Sciatic nerve (tissue), 2 donors: ENCODE results near the gene STARD9. TPM values are rescaled to one million over a fixed set of nuclear protein-coding genes. Genes with fewer than 3 reads are reported as not detected.
"Not testable (repeated sequence)": the region's sequence is repeated elsewhere in the genome, so short reads cannot be mapped to it uniquely, and the experiment has no call there.

Source experiments
- ATAC-seq: fragments of 200-7000 bp; cut with Tn5 transposase; one replicate; pipeline ENCODE4 v1.9.1; 2020; ENCODE audit warnings: mild to moderate bottlenecking, moderate library complexity
- DNase-seq: peaks from one replicate; pipeline ENCODE4 v3.0.0-alpha.2; 2020; ENCODE audit warnings: low spot score
- intact Hi-C: fragments of 100-400 bp; cut with DNase I; formaldehyde crosslinking; loops from one replicate; pipeline ENCODE4 v1.14.2; 2022
- total RNA-seq: library from RNA; stranded (reverse); fragmentation: NEBNext Ultra II Directional; extraction: Animal tissue kit (Norgen Biotek cat#: 25700); gene quantifications from one replicate; pipeline ENCODE4 v1.2.1, GENCODE V29; 2021
- donor health status: DM: no; HTN: no; CAD: no.
- donor health status: DM: no; HTN: no; CAD: no.

The STARD9 gene
- total RNA-seq = 77.3 TPM

DNA sequence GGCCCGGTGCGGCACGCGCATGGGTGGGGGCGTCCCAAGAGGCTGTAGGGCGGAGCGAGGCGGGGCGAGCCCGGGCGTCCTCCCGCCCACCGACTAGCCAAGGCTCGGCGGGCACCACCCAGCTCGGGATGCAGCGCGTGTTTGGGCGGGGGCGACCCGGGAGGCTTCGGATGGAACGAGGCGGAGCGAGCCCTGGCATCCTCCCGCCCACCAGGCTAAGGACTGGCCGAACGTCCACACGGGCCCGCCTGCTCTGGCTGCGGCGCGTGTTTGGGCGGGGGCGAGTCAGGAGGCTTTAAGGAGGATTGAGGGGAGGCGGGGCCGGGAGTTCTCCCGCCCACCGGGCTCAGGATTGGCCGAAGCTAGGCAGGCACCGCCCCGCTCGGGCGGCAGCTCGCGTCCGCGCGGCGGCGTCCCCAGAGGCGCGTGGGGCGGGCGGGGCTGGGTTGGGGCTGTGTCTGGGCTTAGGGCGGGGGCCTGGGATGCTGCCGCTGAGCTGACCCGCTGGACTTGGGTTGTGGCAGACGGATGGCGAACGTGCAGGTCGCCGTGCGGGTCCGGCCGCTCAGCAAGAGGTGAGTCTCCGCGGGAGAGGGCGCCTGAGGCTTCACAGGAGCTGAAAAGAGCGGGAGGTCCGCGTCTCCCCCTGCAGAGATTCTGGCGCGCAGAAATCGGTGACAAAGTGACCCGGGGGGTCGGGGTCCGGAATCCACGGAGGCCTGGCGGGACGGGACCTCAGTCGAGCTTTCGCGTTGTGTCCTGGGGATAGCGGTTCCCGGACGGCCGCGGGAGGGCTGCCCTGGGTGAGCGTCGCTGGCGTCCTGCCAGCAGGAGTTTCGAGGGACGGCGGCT is at the start of gene STARD9:
Gene STARD9 (plus strand): TSS at position 419 of the 852 bp plus-strand sequence. CDS start 110 bp downstream, at position 529.
- DNase-seq = peak; percentile 99
- intact Hi-C loops = no loop called here
- ATAC-seq = peak; percentile 96

DNA sequence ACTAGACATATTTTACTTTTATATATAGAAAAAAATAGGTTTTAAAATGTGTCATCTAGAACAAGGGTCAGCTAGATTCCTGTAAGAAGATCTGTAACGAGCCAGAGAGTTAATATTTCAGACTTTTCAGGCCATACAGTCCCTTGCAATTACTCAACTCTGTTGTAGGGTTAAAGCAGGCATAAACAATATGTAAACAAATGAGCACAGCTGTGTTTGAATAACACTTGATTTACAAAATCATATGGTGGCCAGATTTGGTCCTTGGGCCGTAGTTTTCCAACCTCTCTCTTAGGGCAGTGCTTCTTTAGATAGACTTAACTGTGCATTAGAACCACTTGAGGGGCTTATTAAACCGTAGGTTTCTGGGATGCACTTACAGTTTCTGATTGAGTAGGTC is 46.4 kb upstream of the STARD9 start:
- ATAC-seq = no peak
- DNase-seq = no peak
- intact Hi-C loops = no loop called here

DNA sequence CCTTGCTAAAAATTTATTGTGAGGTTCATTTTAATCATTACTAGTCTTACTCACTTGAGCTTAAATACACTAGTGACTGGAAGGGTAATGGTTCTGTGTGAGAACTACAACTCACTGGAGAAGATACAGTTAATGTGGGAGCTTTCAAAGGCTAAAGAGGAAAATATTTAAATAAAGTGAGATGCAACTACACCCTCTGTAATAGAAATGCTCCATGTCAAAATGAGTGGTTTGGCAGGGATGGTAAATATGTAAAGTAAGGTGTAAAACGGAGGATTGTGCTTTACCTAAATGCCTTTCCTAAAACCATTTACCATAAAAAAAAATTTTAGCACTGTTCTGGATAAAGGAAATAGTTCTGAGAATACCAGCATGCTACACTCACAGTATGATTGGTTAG is 42.2 kb upstream of the STARD9 start:
- ATAC-seq (no peak), DNase-seq (no peak)
- intact Hi-C loops = no loop called here

DNA sequence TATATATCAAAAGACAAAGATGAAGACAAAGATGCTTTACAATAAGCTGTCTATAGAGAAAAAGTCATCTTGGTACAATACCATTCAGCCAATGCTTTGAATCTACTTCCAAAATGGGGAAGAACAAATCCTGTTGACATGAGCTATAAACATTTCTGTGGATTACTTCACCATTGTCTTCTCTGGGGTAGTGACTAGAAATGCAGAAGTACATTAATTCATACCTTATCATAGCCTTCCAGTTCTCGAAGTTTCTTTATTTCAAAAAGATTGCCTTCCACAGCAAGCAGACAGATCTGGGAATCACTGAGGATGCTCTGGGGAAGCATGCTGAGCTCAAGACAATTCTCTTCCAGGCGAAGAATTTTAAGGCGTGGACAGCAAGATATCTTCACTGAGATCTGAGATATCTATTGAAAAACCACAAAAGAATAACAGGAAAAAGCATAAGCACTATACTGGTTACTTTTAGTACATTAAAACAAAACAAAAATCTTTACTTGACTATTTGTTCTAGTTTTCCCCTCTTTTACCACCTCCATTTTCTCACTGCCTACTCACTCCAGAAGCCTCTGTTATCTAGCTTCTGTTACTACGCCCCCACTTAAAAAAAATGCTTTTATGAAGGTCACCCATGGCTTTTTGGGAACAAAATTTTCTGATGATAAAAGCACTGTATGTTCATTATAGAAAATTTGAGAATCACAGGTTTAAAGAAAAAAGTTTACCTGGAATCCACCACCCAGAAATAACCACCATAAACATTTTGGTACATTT is 30.4 kb upstream of the STARD9 start:
- intact Hi-C loops = no loop called here
- no peak for ATAC-seq
- no peak for DNase-seq

DNA sequence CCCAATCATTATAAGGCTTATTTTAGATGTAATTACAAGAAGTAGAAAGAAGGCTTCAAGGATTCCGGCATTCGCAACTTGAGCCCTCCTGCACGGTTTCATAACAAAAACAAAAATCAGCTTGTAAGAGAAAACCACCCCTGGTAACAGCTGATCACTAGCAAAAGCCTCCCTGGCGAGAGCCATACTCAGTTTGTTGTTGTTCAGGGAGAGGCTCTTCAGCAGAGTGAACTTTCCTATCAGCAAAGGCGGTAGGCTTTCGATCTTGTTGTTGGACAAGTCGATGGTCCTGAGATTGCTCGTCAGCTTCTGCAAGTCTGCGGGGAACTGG is 27.5 kb upstream of the STARD9 start:
- no peak for DNase-seq
- intact Hi-C loops = no loop called here
- ATAC-seq = peak; percentile 23

DNA sequence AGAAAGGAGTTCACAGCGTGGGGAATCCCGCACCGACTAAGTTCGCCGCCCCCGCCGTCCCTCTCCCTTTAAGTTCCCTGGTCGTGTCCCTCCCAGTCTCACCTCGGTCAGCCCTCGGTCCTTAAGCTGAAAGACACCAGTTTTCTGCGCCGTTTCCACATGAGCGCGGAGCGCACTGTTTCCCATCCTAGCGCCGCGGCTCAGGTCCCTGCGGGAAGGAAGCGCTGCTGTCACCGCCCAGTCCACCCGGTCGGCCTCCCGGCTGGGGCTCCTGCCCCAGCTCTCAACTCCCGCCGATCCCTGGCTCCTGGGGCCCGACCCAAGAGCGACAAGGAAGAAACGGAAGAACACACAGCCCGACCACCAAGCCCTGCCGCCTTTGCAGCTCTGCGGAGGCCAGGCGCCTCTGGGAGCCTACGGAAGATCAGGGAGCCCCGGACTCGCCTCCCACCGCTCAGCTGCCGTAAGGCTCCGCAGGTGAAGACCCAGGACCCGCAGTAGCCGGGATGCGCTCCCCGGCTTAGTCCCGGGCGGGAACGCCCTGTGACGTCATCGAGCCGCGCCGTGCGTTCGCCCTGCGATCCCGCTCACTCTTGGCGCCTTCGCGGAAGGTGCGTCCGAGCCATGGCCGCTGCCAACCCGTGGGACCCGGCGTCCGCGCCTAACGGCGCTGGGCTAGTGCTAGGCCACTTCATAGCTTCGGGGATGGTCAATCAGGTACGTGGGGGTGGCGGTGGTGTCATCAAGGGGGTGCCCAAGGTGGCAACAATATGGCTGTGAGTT is 27.0 kb upstream of the STARD9 start, which contains the start of the genes HAUS2 and LRRC57:
Gene HAUS2 (plus strand): TSS at position 590 of the 783 bp plus-strand sequence. CDS start 35 bp downstream, at position 625.
Gene LRRC57 (minus strand): TSS at position 545 of the 783 bp plus-strand sequence. CDS start 359 bp downstream, at position 186.
- intact Hi-C loops = no loop called here

DNA sequence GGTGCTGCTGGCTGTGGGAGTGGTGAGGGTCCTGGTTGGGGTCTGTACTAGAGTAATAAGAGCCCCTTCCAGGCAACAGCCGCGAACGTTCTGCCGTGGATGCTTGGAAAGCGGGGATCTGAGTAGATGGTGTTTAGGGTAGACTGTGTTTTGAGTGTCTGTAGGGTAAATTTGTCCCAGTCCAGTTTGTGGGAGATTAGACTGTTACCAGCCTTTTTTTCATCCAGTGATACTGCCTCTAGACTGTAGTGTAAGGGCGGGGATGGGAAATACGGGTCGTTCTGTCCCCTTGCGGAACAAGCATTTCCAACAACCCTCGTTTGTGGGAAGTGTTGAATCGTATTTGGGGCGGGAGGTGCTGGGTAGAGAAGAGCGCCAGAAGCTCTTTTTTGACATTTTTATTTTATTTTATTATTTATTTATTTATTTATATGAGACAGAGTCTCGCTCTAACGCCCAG is 26.3 kb upstream of the STARD9 start:
- no peak for DNase-seq
- intact Hi-C loops = no loop called here
- peak; percentile 55 for ATAC-seq

More for the DNA sequence above, 27.0 kb upstream of the STARD9 start, which contains the start of the genes HAUS2 and LRRC57:
- ATAC-seq (peak; percentile 96), DNase-seq (peak; percentile 93)

DNA sequence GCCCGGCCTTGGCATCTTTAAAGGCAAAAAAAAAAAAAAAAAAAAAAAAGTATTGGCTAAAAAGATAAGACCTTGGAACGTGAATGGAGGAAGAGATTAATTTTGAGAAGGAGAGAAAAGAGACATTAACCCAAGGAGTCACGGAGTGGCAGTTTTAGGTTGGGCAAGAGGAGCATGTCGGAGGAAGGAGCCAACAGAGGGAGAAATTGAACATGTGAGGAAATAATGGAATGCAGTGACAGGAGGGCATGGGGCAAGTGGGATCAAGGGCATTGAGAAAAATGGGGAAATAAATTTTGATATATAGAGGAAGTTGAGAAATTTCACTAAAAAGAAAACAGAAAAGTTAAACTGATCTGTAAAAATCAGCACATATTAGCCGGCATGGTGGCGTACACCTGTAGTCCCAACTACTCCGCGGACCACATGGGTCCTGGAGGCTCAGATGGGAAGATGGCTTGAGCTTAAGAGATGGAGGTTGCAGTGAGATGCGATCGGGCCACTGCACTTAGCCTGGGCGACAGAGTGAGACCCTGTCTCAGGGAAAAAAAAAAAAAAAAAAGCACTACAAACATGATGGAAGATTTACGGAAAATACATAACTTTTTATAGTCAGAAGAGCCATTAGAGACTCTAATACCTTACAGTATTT is 25.5 kb upstream of the STARD9 start:
- intact Hi-C loops = no loop called here
- no peak for ATAC-seq
- no peak for DNase-seq

DNA sequence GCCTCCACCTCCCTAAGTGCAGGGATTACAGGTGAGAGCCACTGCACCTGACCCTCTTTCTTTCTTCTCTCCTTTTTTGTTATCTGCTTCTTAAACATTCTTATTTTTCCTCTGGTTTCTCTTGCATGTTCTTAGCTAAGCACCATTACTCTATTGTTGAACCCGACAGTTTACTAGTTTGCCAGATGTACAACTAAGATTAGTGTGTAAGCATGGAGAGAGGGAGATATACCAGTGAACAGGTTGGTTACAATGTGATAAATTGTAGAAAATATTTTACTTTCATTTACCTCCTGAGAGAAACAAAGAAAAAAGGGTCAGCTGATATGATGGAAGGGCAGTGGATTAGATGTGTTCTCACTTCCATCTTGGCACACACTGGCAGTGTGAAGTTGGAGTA is 21.9 kb upstream of the STARD9 start:
- ATAC-seq (no peak), DNase-seq (no peak)
- intact Hi-C loops = no loop called here

DNA sequence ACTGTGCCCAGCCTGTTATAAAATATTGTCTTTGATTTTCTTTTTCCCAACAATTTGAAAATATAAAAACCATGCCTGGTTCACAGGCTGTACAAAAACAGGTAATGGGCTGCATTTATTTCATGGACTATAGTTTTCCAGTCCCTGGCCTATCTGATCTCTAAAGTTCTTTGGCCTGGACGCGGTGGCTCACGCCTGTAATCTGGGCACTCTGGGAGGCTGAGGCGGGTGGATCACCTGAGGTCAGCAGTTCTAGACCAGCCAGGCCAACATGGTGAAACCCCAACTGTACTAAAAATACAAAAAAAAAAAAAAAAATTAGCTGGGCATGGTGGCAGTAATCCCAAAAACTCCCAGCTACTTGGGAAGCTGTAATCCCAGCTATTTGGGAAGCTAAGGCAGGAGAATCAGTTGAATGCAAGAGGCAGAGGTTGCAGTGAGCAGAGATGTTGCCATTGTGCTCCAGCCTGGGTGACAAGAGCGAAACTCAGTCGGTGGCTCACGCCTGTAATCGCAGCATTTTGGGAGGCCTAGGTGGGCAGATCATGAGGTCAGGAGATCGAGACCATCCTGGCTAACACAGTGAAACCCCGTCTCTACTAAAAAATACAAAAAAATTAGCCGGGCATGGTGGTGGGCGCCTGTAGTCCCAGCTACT is 18.7 kb upstream of the STARD9 start:
- peak; percentile 66 for ATAC-seq
- intact Hi-C loops, DNase-seq: not testable (repeated sequence)

DNA sequence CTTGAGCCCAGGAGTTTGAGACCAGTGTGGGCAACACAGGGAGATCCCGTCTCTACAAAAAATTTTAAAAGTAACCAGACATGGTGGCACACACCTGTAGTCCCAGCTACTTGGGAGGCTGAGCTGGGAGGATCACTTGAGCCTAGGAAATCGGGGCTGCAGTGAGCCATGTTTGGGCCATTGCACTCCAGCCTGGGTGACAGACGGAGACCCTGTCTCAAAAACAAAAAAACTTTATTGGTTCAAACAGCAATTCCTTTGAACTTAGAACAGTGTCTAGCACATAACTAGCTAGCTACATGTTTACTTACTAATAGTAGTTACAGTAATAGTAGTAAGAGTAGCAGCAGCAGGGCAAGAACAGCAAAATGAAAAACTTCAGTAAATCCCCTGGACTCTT is 16.7 kb upstream of the STARD9 start:
- intact Hi-C loops = no loop called here
- DNase-seq = no peak
- ATAC-seq = no peak

DNA sequence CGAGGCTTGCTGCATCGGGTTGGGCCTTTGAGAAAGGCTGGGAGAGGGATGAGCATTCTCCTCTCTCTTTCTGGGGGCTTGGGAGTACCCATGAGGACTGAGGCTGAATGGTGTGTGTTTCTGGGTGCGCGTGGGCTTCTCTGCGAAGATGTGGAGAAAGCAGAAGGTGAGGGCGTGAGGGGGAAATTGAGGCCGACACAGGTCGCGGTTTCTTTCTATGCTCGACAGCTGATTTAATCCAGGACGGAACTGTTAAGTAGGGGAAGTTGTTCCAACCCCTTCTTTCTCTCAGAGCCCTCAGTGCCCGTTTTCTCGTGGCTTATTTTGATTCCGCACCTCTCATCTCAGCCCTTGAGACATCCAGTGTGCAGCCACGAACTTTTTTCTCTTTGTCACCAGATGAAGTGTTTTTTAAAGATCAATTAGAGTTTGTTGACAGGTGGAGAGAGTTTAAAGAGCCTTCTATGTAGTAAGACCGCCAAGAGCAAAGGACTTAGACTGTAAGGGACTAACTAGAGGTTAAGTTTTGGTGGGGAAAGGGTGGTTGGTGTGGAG is 711 bp downstream of the STARD9 start:
- intact Hi-C loops = no loop called here
- ATAC-seq = no peak

DNA sequence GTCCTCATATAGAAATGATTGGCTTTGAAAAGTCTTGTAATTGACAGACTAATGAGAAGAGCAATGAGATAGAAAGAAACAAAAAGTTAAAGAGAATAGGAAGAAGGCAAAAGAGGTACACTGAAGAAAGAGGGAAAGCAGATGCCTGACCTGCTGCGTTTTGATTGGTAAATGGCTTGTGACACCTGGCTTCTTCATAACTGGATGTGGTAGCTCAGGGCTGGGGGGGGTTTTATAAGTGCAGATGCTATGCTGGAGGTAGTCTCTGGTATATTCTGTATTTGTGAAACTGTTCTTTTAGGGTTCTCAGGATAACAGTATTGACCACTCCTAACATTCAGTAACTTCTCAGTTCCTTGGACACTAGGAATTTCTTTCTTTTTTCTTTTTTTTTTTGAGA is 1.4 kb downstream of the STARD9 start:
- intact Hi-C loops = no loop called here
- no peak for ATAC-seq
- DNase-seq = no peak

More for the DNA sequence above, 711 bp downstream of the STARD9 start:
- DNase-seq = no peak

DNA sequence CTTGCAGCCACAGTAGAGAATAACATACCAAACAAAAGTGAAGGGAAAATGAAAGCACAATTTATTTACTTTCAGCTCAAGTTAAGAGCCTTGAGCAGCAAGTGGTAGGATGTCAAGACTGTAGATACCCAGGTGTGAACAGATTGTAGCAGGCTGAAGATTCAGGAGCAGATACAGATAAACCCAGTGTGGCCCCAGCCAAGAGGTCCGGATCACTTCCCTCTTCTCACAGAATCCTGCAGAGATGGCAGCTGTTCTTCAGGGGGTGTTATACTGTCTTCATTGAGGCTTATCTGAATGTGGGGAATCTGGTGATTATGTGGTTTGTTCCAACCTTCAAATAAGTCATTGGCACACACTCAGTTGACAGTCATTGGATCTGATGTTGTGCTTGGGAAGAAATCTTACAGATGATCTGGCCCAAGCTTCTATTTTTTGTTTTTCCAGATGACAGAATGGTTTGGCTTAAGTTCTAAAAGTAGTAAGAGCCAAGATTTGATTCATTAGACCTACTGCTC is 2.2 kb downstream of the STARD9 start:
- intact Hi-C loops = no loop called here

DNA sequence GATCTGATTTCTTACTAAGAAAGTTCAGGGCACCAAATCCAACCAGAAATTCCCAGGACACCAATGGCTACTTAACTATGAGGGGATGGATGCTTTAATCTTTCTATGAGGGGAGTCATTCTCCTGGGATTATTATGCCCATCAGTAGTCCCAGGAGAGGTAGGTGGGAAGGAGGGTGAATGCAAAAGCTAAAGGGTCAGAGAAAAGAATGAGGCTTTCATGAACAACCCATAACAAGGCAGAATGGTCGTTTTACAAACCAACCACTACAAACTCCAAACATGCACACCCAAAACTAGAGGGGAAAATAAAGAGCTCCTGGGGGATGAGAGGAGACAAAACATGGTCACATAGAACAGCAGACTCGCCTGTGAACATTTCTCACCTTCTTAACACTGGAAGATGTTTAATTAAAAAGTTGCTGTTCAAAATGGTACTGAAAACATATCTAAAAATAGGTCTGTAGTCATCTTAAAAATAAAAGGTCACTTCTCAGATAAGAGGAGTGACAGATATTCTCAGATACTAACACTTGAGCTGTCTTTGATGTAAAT is 3.7 kb downstream of the STARD9 start:
- DNase-seq (no peak), ATAC-seq (no peak)
- intact Hi-C loops = no loop called here

More for the DNA sequence above, 2.2 kb downstream of the STARD9 start:
- peak; percentile 3 for ATAC-seq
- no peak for DNase-seq

DNA sequence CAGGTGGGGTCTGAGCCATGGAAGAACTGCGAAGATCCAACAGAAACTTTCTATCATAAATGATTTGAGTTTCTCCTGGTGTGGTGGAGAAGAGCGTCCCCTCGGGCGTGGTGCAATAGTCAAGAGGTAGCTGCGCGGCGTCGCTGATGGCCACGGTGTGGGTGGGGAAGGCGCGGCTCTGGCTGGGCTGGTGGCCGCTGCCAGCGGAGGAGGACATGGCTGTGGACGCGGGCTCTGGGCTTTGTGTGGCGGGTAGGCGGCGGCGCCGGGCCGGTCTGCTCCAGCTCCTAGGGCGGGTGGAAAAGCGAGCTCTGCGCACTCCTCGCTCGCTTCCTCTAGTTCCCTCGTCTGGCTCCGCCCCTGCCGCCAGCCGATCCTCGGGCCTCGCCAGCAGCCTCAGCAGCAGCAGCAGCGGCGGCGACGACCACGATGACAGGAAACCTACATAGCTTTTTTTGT is 5.9 kb downstream of the STARD9 start:
- intact Hi-C loops = no loop called here
- peak; percentile 92 for DNase-seq
- peak; percentile 94 for ATAC-seq
